ENCODE results near the gene FAM204A.

The FAM204A gene

DNA sequence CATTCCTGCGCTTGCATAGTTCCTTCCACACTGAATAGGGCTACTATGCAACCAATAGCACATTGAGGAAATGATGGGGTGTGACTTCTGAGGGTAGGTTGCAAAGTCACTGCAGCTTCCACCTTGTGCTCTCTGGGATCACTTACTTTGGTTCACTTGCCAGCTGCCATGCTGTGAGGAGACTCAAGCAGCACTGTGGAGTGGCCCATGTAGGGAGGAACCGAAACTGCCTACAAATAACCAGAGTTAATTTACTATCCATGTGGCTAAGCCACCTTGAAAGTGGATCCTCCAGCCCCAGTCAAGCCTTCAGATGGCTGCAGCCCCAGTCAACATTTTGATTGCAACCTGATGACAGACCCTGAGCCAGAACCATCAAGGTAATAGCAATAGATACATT, 64.3 kb downstream of the FAM204A start:
- Histone ChIP-seq H3F3A (ENCODE audit: insufficient read depth, low read length) (no peaks in the 10 kb centered on the region), H3K9me2 (replicated peaks; ENCODE audit: insufficient read depth, low read length) (no peaks in the 10 kb centered on the region), H4K20me1 (ENCODE audit: insufficient read depth, low read length) (no peaks in the 10 kb centered on the region), H3K9ac (ENCODE audit: low read length) (no peak overlapping the region), H3K27ac (ENCODE audit: low read length) (no peak overlapping the region), H3K4me2 (ENCODE audit: low read depth, low read length) (no peak overlapping the region), H3K36me3 (replicated peaks; ENCODE audit: insufficient read depth, low read length) (no peaks in the 10 kb centered on the region), H3K9me3 (replicated peaks; ENCODE audit: insufficient read depth, low read length) (no peaks in the 10 kb centered on the region), H3K79me2 (ENCODE audit: low read length) (no peaks in the 10 kb centered on the region), H3K27me3 (replicated peaks; ENCODE audit: insufficient read depth, low read length) (no peaks in the 10 kb centered on the region), H2AFZ (ENCODE audit: low read length) (no peak overlapping the region), H3K4me3 (ENCODE audit: low read length) (no peak overlapping the region), H3K4me1 (ENCODE audit: low read length) (no peaks in the 10 kb centered on the region; the same call in 1 of the 2 replicates)
- no peak for DNase-seq
- TF ChIP-seq EZH2phosphoT487 (IDR thresholded peaks at IDR 0.05; ENCODE audit: low read length): no peak
- TF ChIP-seq, protein P1, sequence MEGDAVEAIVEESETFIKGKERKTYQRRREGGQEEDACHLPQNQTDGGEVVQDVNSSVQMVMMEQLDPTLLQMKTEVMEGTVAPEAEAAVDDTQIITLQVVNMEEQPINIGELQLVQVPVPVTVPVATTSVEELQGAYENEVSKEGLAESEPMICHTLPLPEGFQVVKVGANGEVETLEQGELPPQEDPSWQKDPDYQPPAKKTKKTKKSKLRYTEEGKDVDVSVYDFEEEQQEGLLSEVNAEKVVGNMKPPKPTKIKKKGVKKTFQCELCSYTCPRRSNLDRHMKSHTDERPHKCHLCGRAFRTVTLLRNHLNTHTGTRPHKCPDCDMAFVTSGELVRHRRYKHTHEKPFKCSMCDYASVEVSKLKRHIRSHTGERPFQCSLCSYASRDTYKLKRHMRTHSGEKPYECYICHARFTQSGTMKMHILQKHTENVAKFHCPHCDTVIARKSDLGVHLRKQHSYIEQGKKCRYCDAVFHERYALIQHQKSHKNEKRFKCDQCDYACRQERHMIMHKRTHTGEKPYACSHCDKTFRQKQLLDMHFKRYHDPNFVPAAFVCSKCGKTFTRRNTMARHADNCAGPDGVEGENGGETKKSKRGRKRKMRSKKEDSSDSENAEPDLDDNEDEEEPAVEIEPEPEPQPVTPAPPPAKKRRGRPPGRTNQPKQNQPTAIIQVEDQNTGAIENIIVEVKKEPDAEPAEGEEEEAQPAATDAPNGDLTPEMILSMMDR (IDR thresholded peaks at IDR 0.05; ENCODE audit: low read length): no peak
- TF ChIP-seq EZH2 (optimal IDR thresholded peaks at IDR 0.05; ENCODE audit: low read depth, low read length): no peak

DNA sequence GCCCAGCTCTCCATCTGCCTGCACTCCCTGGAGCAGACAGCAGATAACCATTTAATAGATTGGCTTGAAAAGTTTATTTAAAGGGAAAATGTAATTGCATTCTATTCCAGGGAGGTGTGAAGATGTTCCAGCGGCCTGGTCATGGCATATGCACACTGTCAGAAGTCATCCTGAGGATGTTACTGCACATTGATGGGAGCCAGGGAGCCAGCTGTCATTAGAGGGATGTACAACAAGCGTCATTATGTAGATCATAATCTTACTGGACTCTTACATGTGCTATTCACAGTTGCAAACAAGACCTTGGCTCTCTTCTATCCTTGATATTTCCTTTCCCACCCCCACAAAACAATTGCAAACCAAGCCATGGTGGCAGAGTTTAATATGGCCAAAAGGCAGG, 65.4 kb downstream of the FAM204A start:
- Histone ChIP-seq H3K36me3 (replicated peaks; ENCODE audit: insufficient read depth, low read length) (no peaks in the 10 kb centered on the region), H3K9me2 (replicated peaks; ENCODE audit: insufficient read depth, low read length) (no peaks in the 10 kb centered on the region), H4K20me1 (ENCODE audit: insufficient read depth, low read length) (no peaks in the 10 kb centered on the region), H3K9ac (ENCODE audit: low read length) (no peak overlapping the region), H3K4me2 (ENCODE audit: low read depth, low read length) (no peak overlapping the region), H3K9me3 (replicated peaks; ENCODE audit: insufficient read depth, low read length) (no peaks in the 10 kb centered on the region), H3K79me2 (ENCODE audit: low read length) (no peaks in the 10 kb centered on the region), H3K4me1 (ENCODE audit: low read length) (no peaks in the 10 kb centered on the region; the same call in 1 of the 2 replicates), H3K4me3 (ENCODE audit: low read length) (no peak overlapping the region), H3K27me3 (replicated peaks; ENCODE audit: insufficient read depth, low read length) (no peaks in the 10 kb centered on the region), H3K27ac (ENCODE audit: low read length) (no peak overlapping the region), H3F3A (ENCODE audit: insufficient read depth, low read length) (no peaks in the 10 kb centered on the region), H2AFZ (ENCODE audit: low read length) (no peak overlapping the region)
- DNase-seq: no peak
- TF ChIP-seq, protein P1 (IDR thresholded peaks at IDR 0.05; ENCODE audit: low read length): no peak
- no peak for TF ChIP-seq EZH2phosphoT487 (IDR thresholded peaks at IDR 0.05; ENCODE audit: low read length)
- no peak for TF ChIP-seq EZH2 (optimal IDR thresholded peaks at IDR 0.05; ENCODE audit: low read depth, low read length)

DNA sequence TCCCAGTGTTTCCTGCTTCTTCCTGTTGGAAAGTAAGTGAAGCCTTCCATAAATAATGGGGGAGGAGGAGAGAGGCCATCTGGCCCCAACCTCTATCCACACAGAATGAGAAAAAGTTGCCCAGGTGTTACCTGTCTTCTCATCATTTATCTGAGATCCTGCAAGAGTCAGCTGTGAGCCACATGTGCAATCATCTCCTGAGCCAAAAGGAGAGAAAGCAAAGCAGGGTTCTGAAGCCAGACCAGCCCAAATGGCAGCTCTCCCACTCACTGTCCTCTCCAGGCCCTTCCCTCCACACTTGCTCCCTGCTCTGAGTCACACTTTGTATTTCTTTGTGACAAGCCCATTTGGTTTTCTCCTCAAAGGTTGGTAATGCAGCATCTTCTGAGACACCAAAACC, 65.9 kb downstream of the FAM204A start:
- Histone ChIP-seq H3K27ac (ENCODE audit: low read length) (no peak overlapping the region), H3K4me3 (ENCODE audit: low read length) (no peak overlapping the region), H3K9me2 (replicated peaks; ENCODE audit: insufficient read depth, low read length) (no peaks in the 10 kb centered on the region), H3K4me2 (ENCODE audit: low read depth, low read length) (no peak overlapping the region), H4K20me1 (ENCODE audit: insufficient read depth, low read length) (no peaks in the 10 kb centered on the region), H3F3A (ENCODE audit: insufficient read depth, low read length) (no peaks in the 10 kb centered on the region), H2AFZ (ENCODE audit: low read length) (no peak overlapping the region), H3K79me2 (ENCODE audit: low read length) (no peaks in the 10 kb centered on the region), H3K9me3 (replicated peaks; ENCODE audit: insufficient read depth, low read length) (no peaks in the 10 kb centered on the region), H3K27me3 (replicated peaks; ENCODE audit: insufficient read depth, low read length) (no peaks in the 10 kb centered on the region), H3K36me3 (replicated peaks; ENCODE audit: insufficient read depth, low read length) (no peaks in the 10 kb centered on the region), H3K4me1 (ENCODE audit: low read length) (no peaks in the 10 kb centered on the region; the same call in 1 of the 2 replicates), H3K9ac (ENCODE audit: low read length) (no peak overlapping the region)
- TF ChIP-seq EZH2 (optimal IDR thresholded peaks at IDR 0.05; ENCODE audit: low read depth, low read length) (no peak), EZH2phosphoT487 (IDR thresholded peaks at IDR 0.05; ENCODE audit: low read length) (no peak)
- TF ChIP-seq, protein P1 (IDR thresholded peaks at IDR 0.05; ENCODE audit: low read length): no peak
- DNase-seq: no peak

Data from MM.1S (cell line).